NT2/D1 (cell line): Measurements from ENCODE around the gene CLDN5.

Experiments used
- SUZ12 ChIP-seq: IDR thresholded peaks from 2 replicates; pipeline ENCODE4 v1.6.1; 2011; ENCODE audit not compliant: insufficient read length, insufficient read depth; ENCODE audit errors: extremely low read depth
- YY1 ChIP-seq: IDR thresholded peaks from 2 replicates; pipeline ENCODE4 v1.6.1; 2011; ENCODE audit not compliant: insufficient read length, insufficient read depth

GRCh38 chr22:19478901-19479354 is 45.3 kb downstream of the CLDN5 start, which contains the start of gene UFD1:
- TF ChIP-seq YY1 = no peak
- no peak for TF ChIP-seq SUZ12
